Stimulated activated CD8-positive, alpha-beta memory T cell treated with anti-CD3 and anti-CD28 coated beads, Interleukin-7, amount 100 ng/mL, for 1 hour (primary cell): Measurements from ENCODE around the gene GET4.
"Not testable (repeated sequence)": the region's sequence is repeated elsewhere in the genome, so short reads cannot be mapped to it uniquely, and the experiment has no call there.

Source experiments
- DNase-seq, 2 donors: peaks; one replicate each; pipeline ENCODE4 v3.0.0-alpha.2; 2020; ENCODE audit warnings: low read depth in 2 of 2

The GET4 gene

DNA sequence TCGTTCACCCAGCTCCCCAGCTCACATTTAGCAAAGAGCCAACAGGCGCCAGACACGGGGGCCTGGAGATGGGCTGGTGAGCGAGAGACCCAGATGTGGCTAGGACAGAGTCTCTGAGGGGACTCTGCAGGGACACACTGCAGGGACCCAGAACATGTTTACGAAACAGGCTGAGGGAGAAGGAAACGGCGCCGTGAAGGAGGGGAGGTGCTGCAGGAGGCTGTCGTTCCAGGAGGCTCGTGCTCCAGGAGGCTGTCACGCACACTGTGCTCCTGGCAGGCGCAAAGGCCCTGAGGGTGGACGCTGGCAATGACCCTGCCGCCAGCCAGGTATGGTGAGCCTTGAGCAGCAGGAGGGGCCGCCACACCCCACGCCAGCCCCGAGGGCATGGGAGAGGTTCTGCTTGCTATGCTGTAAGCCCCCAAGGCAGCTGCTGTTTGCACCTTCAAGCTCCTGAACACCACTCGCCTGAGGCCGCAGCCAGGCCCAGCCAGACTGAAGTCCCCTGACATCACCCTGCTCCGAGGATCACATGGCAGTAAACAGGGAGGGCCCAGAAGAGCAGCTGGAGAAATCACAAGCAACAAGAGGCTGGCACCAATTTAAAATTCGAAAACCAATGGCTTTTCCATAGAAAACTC, 50.8 kb downstream of the GET4 start:
- DNase-seq, result no peak

DNA sequence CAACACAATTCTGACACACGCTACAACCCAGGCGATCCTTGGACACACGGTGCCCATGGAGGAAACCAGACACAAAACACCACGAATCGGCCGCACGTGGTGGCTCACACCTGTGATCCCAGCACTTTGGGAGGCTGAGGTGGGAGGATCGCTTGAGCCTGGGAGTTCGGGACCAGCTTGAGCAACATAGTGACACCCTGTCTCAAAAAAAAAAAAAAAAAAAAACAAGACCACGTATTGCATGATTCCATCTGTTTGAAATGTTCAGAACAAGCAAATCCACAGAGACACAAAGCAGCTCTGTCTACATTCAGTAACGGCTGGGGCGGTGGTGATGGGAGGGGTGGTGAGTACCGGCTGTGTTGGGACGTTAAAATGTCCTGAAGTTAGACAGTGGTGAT, 53.0 kb downstream of the GET4 start:
- no peak for DNase-seq

DNA sequence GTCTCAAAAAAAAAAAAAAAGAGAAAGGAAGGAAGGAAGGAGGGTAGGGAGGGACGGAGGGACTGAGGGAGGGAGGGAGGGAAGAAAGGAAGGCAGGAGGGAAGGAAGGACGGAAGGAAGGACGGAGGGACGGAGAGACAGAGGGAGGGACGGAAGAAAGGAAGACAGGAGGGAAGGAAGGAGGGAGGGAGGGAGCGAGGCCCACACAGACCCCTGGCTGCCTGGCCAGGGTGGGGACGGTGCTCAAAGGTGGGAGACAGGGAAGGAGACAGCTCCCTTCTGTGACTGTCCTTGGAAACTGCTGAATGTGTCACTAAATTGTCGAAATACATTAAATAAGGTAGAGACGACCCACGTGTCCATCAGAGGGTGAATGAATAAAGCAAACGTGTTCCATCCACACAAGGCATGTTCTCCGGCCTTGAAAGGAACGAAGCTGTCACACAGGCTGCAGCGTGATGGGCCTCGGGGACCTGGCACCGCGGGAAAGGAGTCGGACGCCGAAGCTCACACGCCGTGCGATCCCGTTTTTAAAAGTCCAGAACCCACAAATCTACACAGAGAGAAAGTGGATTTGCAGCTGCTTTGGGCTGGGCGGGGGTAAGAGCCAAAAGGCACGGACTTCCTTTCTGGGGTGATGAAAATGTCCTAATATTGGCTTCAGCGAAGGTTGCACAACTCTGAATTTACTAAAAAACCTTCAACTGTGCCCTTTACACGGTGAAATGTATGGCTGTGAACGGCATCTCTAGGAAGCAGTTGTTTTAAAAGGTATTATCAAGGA, 54.8 kb downstream of the GET4 start:
- no peak for DNase-seq

DNA sequence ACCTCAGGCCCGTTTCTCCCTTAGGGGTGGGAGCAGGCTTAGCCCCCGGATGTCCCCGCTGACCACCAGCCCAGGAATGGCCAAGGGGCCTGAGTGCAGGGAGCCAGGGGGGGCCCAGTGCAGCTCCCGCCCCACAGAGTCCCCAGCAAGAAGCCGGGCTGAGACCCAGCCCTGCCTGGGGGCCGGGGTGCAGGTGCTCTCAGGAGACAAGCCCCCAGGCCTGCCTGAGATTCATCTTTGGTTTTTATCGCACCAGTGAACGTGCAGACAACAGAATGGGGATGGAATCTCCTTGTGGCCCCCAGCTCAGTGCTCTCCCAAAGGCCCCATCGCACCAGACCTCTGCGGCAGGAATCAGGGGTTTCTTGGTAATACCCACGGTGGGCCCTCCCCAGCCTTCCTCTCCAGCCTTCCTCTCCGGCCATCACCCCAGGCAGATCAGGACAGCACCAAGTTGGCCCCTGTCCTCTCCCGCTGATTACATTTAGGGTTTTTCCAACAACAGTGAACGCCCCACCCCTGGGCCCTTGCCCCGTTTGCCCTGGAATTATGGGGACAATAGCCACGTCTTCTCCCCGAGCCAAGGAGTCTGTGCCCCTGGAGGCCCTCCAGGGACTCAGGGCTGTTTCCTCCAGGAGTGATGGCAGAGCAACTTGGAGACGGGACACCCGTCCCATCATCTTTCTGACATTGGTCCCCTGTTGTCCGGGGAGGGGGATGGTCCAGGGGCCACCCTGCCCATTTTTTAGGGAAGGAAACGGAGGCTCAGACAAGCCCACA, 55.7 kb downstream of the GET4 start:
- DNase-seq, result no peak

DNA sequence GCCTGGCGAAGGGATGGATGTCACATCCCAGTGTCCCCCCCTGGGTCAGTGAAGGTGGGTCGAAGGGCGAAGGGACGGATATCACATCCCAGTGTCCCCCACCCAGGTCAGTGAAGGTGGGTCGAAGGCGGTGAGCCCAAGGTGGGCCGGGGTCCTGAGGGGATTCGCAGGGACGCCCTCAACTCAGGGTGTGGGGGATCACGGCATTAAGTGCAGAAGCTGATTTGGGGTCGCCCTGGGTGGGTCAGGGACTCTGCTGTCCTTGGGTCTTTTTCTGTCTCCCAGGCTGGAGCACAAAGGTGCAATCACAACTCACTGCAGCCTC, 56.3 kb downstream of the GET4 start:
- no peak for DNase-seq

DNA sequence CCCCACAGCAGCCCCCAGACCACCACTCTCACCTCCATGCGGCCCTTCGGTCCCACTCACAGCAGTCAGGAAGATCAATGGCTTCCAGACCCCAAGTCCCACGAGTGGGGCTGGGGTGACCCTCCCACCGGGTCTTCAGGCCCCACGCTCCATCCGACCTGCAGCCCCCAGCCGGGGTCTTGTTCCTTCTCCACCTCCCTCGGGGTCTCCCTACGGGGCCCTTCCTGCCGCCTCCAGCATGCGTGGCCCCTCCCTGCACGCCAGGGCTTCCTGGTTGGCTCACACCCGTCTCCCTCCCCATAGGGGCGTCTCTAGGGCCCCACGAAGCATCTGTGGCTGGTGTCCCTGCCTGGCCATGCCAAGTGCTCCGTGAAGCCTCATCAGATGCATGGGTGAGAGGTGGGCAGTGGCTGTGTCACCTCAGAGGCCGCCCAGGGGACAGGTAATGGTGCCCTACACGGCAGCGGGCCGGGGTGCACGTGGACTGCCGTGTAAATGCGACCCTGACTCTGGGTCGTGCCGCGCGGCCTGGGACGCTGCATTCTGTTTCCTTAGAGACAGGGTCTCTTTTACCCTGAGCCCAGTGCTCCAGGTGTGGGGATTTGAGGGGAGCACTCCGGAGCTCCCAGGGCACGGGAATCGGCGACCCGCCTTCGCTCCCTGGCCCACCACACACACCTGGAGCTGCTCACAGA, 58.3 kb downstream of the GET4 start:
- no peak for DNase-seq

DNA sequence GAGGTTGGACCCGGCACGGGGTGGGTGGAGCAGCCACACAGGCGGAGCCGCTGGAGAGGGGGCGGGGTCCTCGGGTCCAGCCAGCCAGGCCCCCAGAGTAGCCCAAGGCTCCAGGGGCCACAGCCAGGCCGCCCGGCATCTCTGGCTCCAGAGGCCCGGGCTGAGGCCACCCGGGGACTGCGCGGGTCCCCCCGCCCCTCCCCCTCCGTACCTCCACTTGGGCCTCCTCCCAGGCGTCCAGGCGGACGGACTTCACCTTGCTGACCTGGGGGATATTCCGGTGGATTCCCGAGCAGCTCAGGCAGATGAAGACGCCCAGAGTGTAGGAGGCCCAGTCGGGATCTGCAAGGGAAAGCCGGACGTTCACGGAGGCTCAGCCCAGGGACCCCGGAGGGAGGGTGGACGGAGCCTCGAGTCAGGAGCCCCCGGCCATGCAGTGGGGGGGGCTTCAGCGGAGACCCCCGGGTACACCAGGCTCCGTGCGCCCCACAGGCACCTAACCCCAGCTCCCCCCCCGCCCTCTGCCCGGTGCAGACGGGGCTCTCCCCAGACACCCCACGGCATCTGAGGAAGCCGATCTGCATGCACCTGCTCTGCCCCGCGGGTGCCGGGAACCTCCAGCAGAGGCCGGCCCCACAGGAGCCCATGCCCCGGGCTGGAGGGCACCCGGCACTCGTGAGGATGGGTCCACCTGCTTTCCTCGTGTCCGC, 59.0 kb downstream of the GET4 start:
- DNase-seq, result no peak

DNA sequence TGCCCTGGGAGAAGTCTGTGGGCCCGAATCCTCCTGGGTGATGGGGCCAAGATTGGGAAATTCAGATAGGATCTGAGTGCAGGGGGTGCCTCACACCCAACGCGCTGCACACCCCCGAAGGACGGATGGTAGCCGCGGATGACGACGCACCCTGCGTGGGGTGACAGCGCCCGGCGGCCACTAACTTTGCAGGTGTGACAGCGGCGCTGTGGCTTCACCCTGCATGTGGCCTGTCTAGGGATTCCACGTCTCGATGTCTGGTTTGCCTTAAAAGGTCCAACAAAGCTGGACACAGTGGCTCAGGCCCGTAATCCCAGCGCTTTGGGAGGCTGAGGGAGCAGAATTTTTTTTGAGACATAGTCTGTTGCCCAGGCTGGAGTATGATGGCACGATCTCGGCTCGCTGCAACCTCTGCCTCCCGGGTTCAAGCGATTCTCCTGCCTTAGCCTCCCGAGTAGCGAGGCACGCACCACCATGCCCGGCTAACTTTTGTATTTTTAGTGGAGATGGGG, 59.6 kb downstream of the GET4 start:
- no peak for DNase-seq

DNA sequence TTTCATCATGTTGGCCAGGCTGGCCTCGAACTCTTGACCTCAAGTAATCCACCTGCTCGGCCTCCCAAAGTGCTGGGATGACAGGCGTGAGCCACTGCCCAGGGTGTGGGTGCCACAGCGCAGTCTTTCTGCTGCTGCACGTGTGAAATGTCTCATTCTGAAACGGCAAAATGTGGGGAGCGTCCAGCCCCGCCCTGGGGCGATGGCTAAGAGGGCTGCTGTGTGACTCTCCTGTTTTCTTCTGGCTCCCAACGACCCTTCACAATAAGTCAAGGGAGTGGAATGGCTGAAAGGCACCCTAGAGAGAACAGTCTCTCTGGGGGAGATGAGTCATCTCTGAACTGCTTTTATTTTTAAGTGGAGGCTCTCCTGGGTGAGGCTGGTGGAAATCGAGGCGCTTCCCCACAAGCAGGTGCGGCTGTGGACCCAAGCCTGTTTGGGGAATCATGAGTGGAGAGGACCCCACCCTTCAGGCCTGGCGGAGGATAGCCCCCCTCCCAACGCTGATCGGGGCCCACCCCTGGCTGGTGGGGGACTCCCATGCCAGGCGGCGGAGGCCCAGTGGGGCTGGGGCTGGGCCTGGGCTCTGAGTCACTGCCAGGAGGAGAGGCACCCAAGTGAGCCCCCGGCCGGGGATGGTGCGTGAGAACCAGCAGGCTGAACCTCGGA, 60.2 kb downstream of the GET4 start:
- no peak for DNase-seq

DNA sequence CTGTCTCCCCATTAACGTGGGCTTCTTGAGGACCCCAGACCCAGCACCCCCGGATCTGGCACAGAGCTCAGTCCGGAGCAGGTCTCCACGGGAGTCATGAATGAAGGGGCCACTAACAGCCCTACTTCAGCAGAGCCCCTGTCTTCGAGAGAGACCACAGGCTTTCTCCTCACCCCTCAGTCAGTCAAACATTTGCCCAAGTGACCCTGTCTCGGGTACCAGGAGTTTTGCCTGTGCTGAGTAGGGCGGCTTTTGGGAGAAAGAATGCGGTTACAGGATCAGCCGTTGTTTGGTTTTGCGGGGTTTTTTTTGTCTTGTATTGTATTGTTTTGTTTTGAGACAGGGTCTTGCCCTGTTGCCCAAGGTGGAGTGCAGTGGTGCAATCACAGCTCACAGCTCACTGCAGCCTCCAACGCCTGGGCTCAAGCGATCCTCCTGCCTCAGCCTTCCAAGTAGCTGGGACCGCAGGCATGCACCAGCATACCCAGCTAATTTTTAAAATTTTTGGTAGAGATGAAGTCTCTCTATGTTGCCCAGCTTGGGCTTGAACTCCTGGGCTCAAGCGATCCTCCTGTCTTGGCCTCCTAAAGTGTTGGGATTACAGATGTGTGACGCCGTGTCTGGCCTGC, 61.6 kb downstream of the GET4 start:
- DNase-seq, result no peak

DNA sequence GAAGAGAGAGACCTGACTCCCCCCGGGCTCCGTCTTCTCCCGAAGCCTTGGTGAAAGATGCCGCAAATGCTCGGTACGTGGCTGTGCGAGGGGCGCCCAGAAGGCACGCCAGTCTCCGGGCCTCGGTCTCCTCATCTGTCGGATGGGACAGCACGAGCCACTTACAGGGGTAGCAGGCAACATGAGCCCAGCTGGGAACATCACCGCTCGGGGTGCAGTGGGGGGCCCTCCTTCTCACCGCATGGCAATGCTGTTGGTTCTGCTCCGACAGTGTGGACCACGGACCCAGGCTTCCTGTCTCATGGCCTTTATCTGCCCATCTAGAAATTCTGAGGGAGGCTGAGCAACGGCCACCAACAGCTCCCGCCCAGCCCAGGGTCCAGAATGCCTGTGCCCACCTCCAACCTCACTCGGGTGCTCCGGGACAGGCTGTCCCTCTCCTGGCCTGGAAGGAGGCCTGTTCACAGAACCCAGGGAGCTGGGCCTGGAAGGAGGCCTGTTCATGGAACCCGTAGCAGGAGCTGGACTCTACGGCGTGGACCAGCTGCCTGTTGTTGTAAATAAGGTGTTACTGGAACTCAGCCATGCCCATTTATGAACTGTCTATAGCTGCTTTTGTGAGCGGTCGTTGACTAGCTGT, 62.3 kb downstream of the GET4 start:
- no peak for DNase-seq

DNA sequence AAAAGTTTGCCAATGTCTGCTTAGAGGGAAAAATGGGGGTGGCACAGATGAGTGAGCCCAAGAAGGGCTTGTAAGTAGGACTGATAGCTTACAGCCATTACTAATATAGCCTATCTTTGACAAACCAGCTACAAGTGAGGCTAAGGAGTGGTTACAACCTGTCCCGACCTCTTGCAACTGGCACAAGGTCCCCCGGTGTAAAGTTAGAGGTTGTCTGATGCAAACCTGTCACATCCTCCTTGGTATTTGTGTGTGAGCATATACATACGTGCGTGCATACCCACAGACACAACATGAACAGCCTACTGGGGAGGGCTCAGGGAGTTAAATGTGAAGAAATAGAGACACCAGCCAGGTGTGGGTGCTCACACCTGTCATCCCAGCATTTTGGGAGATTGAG, 63.5 kb downstream of the GET4 start:
- no peak for DNase-seq

DNA sequence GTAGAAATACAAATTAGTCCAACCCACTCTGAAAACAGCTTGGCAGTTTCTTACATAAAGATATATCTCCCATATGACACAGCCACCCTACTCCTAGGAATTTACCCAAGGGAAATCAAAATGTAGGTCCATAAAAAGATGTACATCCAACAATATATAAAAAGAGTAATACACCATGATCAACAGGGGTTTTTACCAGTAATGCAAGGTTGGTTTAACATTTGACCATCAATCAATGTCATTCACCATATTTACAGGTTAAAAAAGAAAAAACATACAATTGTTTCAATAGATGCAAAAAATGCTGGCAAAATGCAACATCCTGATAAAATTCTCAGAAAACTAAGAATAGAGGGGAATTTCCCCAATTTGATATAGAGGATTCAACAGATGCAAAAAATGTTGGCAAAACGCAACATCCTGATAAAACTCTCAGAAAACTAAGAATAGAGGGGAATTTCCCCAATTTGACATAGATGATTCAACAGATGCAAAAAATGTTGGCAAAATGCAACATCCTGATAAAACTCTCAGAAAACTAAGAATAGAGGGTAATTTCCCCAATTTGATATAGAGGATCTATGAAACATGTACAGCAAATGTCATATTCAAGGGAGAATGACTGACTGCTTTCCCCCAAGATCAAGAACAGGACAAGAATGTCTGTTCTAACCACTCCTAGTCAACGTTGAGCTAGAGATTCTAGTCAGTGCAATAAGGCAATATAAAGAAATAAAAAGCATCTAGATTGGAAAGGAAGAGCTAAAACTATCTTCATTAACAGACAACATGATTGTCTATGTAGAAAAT, 64.5 kb downstream of the GET4 start:
- no peak for DNase-seq

DNA sequence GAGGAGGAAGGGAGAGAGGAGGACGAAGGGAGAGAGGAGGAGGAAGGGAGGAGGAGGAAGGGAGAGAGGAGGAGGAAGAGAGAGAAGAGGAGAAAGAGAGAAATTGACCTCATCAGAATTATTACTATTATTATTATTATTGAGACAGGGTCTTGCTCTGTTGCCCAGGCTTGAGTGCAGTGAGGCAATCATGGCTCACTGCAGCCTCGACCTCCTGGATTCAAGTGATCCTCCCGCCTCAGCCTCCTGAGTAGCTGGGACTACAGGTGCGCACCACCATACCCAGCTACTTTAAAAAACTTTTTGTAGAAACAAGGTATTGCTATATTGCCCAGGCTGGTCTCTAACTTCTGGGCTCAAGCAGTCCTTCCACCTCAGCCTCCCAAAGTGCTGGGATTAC, 67.4 kb downstream of the GET4 start:
- DNase-seq, result not testable (repeated sequence)

DNA sequence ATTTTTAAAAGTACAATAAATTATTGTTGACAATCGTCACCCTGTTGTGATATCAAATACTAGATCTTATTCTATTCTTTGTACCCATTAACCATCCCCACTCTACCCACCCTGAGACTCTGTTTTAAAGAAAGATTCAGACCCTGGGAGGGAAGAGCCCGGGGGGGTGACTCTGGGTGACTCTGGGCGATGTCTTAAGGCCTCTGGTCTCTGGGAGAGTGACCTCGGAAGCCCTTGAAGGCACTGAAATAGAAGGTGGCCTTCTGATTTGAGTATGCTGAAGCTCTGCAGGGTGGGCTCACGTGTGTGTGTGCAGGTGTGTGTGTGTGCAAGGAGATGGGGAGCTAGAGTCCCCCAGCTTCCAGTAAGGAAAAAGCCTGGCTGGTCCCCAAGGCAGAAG, 68.4 kb downstream of the GET4 start:
- no peak for DNase-seq

DNA sequence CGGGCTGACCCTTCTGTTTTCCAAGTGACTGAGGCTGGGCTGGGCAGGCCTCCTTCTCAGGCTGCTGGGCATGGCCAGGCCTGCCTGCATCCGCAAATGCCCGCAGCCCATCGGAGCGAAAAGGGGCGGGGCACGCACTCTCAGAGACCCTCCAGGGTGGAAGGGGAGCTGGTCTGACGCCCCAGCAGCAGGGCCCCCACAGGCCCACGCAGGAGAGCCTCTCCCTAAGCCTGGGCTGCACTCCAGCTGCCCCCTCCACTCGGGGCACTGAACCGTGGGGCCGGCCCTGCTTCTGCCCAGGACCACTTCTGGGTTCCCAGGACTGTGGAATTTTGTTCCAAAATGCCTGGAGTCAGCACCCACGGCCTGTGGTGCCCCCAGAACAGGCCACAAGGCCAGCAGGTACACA, 68.8 kb downstream of the GET4 start:
- DNase-seq, result no peak

DNA sequence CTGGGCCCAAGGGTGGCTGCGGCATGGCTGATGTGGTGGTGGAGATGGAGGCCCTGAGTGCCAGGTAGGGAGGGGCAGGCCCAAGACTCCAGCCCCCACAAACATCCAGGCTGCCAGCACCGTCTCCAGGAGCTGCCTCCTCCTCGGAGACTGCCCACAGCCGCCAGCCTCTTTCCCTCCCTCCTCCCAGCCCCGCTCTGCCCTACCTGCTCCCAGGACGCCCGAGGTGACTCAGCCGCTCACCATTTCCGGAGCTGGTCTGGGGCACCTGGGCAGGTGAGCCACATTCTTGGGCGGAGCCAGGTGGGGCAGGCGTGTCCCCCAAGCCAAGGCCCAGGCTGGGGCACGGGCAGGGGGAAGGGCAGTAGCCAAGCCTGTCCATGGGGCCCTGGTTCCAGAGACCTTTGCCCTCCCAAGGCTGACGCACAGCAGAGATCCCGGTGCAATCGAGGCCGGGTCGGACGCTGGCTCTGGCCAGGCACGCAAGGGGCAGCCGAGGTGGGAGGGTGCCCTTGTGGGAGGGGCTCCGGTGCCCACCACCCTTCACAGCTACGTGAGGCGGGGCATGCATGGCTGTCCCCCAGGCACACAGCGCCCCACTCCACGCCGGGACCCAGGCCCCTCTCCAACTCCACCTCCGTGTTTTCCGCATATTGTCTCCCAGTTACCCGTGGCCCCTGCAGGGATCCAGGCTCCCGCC, 69.4 kb downstream of the GET4 start:
- DNase-seq, result no peak
